Neuron (in vitro differentiated cells): ENCODE results near the gene SPNS1.

Source experiments
- H2AFZ ChIP-seq: one replicate; pipeline ENCODE4 v1.6.1; 2013; ENCODE audit warnings: low read depth, mild to moderate bottlenecking, inconsistent platforms, low read length, moderate library complexity
- H3K27me3 ChIP-seq: one replicate; pipeline ENCODE4 v1.6.1; 2013; ENCODE audit warnings: low read length; ENCODE audit not compliant: insufficient read depth
- H3K36me3 ChIP-seq: one replicate; pipeline ENCODE4 v1.6.1; 2013; ENCODE audit warnings: low read length; ENCODE audit not compliant: insufficient read depth
- H3K4me1 ChIP-seq: one replicate; pipeline ENCODE4 v1.6.1; 2013; ENCODE audit warnings: low read length; ENCODE audit not compliant: insufficient read depth
- H3K4me3 ChIP-seq: 2 replicates; pipeline ENCODE4 v1.5.1; 2013; ENCODE audit warnings: mild to moderate bottlenecking, low read length, moderate library complexity
- H3K9me3 ChIP-seq: one replicate; pipeline ENCODE4 v1.6.1; 2013; ENCODE audit warnings: low read length

SPNS1 gene

GRCh38 chr16:29007730-29008593, 33.4 kb downstream of the SPNS1 start:
- no peaks in the 10 kb centered on the region for H3K9me3 ChIP-seq
- H3K4me1 ChIP-seq = no peaks in the 10 kb centered on the region
- H3K36me3 ChIP-seq = no peaks in the 10 kb centered on the region
- H3K4me3 ChIP-seq = no peak overlapping the region
- no peak overlapping the region for H2AFZ ChIP-seq
- peaks cover 3% of the 10 kb centered on the region for H3K27me3 ChIP-seq

GRCh38 chr16:29009050-29009837, 34.7 kb downstream of the SPNS1 start:
- Histone ChIP-seq H3K4me1 (no peaks in the 10 kb centered on the region), H3K27me3 (peaks cover 3% of the 10 kb centered on the region), H2AFZ (no peak overlapping the region), H3K4me3 (no peak overlapping the region), H3K9me3 (no peaks in the 10 kb centered on the region), H3K36me3 (no peaks in the 10 kb centered on the region)

- H3K4me3 ChIP-seq = no peak overlapping the region
- no peaks in the 10 kb centered on the region for H3K36me3 ChIP-seq
- peaks cover 2% of the 10 kb centered on the region for H3K27me3 ChIP-seq
- H3K9me3 ChIP-seq = no peaks in the 10 kb centered on the region
- H2AFZ ChIP-seq = no peak overlapping the region
- H3K4me1 ChIP-seq = no peaks in the 10 kb centered on the region
These were observed 35.2 kb downstream of the SPNS1 start for GRCh38 chr16:29009838-29010166.

- Histone ChIP-seq H3K36me3 (no peaks in the 10 kb centered on the region), H3K9me3 (no peaks in the 10 kb centered on the region), H3K27me3 (no peaks in the 10 kb centered on the region), H3K4me3 (no peak overlapping the region), H2AFZ (no peak overlapping the region), H3K4me1 (no peaks in the 10 kb centered on the region)
These were observed 36.5 kb downstream of the SPNS1 start for GRCh38 chr16:29011112-29011511.

- H3K27me3 ChIP-seq = no peaks in the 10 kb centered on the region
- H3K4me1 ChIP-seq = no peaks in the 10 kb centered on the region
- no peaks in the 10 kb centered on the region for H3K9me3 ChIP-seq
- H2AFZ ChIP-seq = no peak overlapping the region
- no peak overlapping the region for H3K4me3 ChIP-seq
- H3K36me3 ChIP-seq = no peaks in the 10 kb centered on the region
These were observed 37.3 kb downstream of the SPNS1 start for GRCh38 chr16:29011851-29012250.

GRCh38 chr16:29012913-29013553, 38.5 kb downstream of the SPNS1 start:
- no peaks in the 10 kb centered on the region for H3K9me3 ChIP-seq
- H3K27me3 ChIP-seq = no peaks in the 10 kb centered on the region
- no peak overlapping the region for H2AFZ ChIP-seq
- H3K4me3 ChIP-seq = no peak overlapping the region
- H3K4me1 ChIP-seq = no peaks in the 10 kb centered on the region
- H3K36me3 ChIP-seq = no peaks in the 10 kb centered on the region

GRCh38 chr16:29014561-29015069, 40.0 kb downstream of the SPNS1 start:
- no peaks in the 10 kb centered on the region for H3K9me3 ChIP-seq
- H2AFZ ChIP-seq = no peak overlapping the region
- H3K4me1 ChIP-seq = no peaks in the 10 kb centered on the region
- H3K36me3 ChIP-seq = no peaks in the 10 kb centered on the region
- H3K27me3 ChIP-seq = no peaks in the 10 kb centered on the region
- H3K4me3 ChIP-seq = no peak overlapping the region

GRCh38 chr16:29022196-29022595, 47.6 kb downstream of the SPNS1 start:
- Histone ChIP-seq H3K36me3 (no peaks in the 10 kb centered on the region), H3K4me3 (no peak overlapping the region), H3K9me3 (no peaks in the 10 kb centered on the region), H2AFZ (no peak overlapping the region), H3K27me3 (peaks cover 4% of the 10 kb centered on the region), H3K4me1 (no peaks in the 10 kb centered on the region)

GRCh38 chr16:29023279-29024277, 49.0 kb downstream of the SPNS1 start:
- Histone ChIP-seq H2AFZ (no peak overlapping the region), H3K9me3 (no peaks in the 10 kb centered on the region), H3K4me3 (no peak overlapping the region), H3K36me3 (no peaks in the 10 kb centered on the region), H3K27me3 (peaks cover 4% of the 10 kb centered on the region), H3K4me1 (no peaks in the 10 kb centered on the region)

GRCh38 chr16:29024278-29024677, 49.7 kb downstream of the SPNS1 start:
- Histone ChIP-seq H3K9me3 (no peaks in the 10 kb centered on the region), H2AFZ (no peak overlapping the region), H3K4me3 (no peak overlapping the region), H3K36me3 (no peaks in the 10 kb centered on the region), H3K4me1 (no peaks in the 10 kb centered on the region), H3K27me3 (peaks cover 4% of the 10 kb centered on the region)

GRCh38 chr16:29025218-29025617, 50.6 kb downstream of the SPNS1 start:
- no peaks in the 10 kb centered on the region for H3K9me3 ChIP-seq
- H3K4me3 ChIP-seq = no peak overlapping the region
- peaks cover 4% of the 10 kb centered on the region for H3K27me3 ChIP-seq
- no peak overlapping the region for H2AFZ ChIP-seq
- no peaks in the 10 kb centered on the region for H3K36me3 ChIP-seq
- no peaks in the 10 kb centered on the region for H3K4me1 ChIP-seq

- no peaks in the 10 kb centered on the region for H3K4me1 ChIP-seq
- no peak overlapping the region for H2AFZ ChIP-seq
- peaks cover 4% of the 10 kb centered on the region for H3K27me3 ChIP-seq
- no peaks in the 10 kb centered on the region for H3K36me3 ChIP-seq
- no peak overlapping the region for H3K4me3 ChIP-seq
- H3K9me3 ChIP-seq = no peaks in the 10 kb centered on the region
These were observed 51.2 kb downstream of the SPNS1 start for GRCh38 chr16:29025735-29026134.
